ENCODE measurements around the gene UNC80. TPM values are rescaled to one million over a fixed set of nuclear protein-coding genes. Genes with fewer than 3 reads are reported as not detected.

The UNC80 gene
- total and polyA plus RNA-seq, 2 donors (not counting 3 experiments of a cell fraction or from before 2014, with no cell fraction given), result not detected

DNA sequence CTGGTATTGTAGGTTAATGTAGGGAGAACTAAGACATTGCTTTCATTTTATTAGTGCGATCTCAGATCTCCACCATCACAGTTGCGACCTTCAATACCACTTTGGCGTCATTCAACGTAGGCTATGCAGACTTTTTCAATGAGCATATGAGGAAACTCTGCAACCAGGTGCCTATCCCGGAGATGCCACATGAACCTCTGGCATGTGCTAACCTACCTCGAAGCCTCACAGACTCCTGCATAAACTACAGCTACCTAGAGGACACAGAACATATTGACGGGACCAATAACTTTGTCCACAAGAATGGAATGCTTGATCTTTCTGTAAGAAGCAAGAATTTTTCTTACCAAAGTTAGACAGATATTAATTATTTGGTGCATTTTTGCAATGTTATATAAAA, 47.3 kb downstream of the UNC80 start:
- CTCF ChIA-PET, result no interaction called here

More for the DNA sequence above, 47.3 kb downstream of the UNC80 start:
- FAIRE-seq (no peak), DNase-seq (ENCODE audit: low read depth, low spot score) (no peak)
- Histone ChIP-seq H3K9me3 (replicated peaks; ENCODE audit: control insufficient read depth, insufficient read depth, low read length) (no peaks in the 10 kb centered on the region), H3K4me2 (ENCODE audit: insufficient read depth, low read length) (no peak overlapping the region), H3K9me1 (replicated peaks; ENCODE audit: control insufficient read depth, extremely low read depth, insufficient read depth, low read length) (no peaks in the 10 kb centered on the region), H3K4me1 (ENCODE audit: control insufficient read depth, extremely low read depth, insufficient read depth, low read length) (no peaks in the 10 kb centered on the region), H3K4me3 (replicated peaks in 1 of 3; ENCODE audit: insufficient read depth in 1 of 3, low read depth in 1 of 3, low read length in 3 of 3) (no peak overlapping the region), H3K27ac (ENCODE audit: insufficient read depth, low read depth, low read length) (no peak overlapping the region), H3K36me3 (ENCODE audit: control insufficient read depth in 2 of 2, extremely low read depth in 1 of 2, insufficient read depth in 2 of 2, low read length in 2 of 2) (no peaks in the 10 kb centered on the region), H3K79me2 (ENCODE audit: control insufficient read depth, insufficient read depth, low read length) (no peaks in the 10 kb centered on the region), H3K9ac (replicated peaks; ENCODE audit: extremely low read depth, insufficient read depth, low read length) (no peak overlapping the region), H3K27me3 (ENCODE audit: control insufficient read depth in 2 of 2, insufficient read depth in 2 of 2, low read length in 2 of 2) (no peaks in the 10 kb centered on the region), H2AFZ (ENCODE audit: low read depth, low read length) (no peak overlapping the region), H4K20me1 (replicated peaks; ENCODE audit: control insufficient read depth, extremely low read depth, insufficient read depth, low read length) (no peaks in the 10 kb centered on the region)
- no TSS peak for BruUV-seq (replicated peaks)
- dilution Hi-C loops (cut with MboI; ENCODE audit: extremely low pct_ligation_motif_present, low sequenced_read_pairs), result no loop called here
- POLR2A ChIA-PET, result no interaction called here
- TF ChIP-seq, protein P1, sequence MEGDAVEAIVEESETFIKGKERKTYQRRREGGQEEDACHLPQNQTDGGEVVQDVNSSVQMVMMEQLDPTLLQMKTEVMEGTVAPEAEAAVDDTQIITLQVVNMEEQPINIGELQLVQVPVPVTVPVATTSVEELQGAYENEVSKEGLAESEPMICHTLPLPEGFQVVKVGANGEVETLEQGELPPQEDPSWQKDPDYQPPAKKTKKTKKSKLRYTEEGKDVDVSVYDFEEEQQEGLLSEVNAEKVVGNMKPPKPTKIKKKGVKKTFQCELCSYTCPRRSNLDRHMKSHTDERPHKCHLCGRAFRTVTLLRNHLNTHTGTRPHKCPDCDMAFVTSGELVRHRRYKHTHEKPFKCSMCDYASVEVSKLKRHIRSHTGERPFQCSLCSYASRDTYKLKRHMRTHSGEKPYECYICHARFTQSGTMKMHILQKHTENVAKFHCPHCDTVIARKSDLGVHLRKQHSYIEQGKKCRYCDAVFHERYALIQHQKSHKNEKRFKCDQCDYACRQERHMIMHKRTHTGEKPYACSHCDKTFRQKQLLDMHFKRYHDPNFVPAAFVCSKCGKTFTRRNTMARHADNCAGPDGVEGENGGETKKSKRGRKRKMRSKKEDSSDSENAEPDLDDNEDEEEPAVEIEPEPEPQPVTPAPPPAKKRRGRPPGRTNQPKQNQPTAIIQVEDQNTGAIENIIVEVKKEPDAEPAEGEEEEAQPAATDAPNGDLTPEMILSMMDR (IDR thresholded peaks at IDR 0.05; ENCODE audit: extremely low read depth in 1 of 2, insufficient read depth in 1 of 2, low read depth in 1 of 2, low read length in 2 of 2), result no peak
- no peak for TF ChIP-seq FOS (IDR thresholded peaks at IDR 0.05; ENCODE audit: borderline replicate concordance, insufficient read depth, low read length)
- TF ChIP-seq MYC (IDR thresholded peaks at IDR 0.05; ENCODE audit: low read depth, low read length), result no peak
- no peak for TF ChIP-seq GATA2 (IDR thresholded peaks at IDR 0.05; ENCODE audit: insufficient read depth, insufficient read length, low read depth, low read length)
- TF ChIP-seq POLR2A (IDR thresholded peaks at IDR 0.05; ENCODE audit: low read depth, low read length), result no peak
- no peak for TF ChIP-seq MAX (IDR thresholded peaks at IDR 0.05; ENCODE audit: insufficient read depth, insufficient read length)
- TF ChIP-seq EZH2 (IDR thresholded peaks at IDR 0.05; ENCODE audit: borderline replicate concordance, low read depth, low read length, severe bottlenecking), result no peak
- TF ChIP-seq POLR2AphosphoS5 (IDR thresholded peaks at IDR 0.05; ENCODE audit: insufficient read depth, low read depth, low read length), result no peak
- no peak for TF ChIP-seq JUN (IDR thresholded peaks at IDR 0.05; ENCODE audit: borderline replicate concordance, insufficient read depth, insufficient read length, low read depth)
- intact Hi-C loops (cut with micrococcal nuclease), result no loop called here

Data from endothelial cell of umbilical vein (primary cell).